ENCODE data around the gene FHOD1. TPM values are rescaled to one million over a fixed set of nuclear protein-coding genes. Genes with fewer than 3 reads are reported as not detected.

The FHOD1 gene
- total and polyA plus RNA-seq, 2 of the 13 experiments (the other 11 are each of a cell fraction or from before 2014, with no cell fraction given) = 20.0 to 20.8 TPM

GRCh38 chr16:67248401-67249177 is 1.3 kb upstream of the FHOD1 start, which contains the start of gene SLC9A5 (continued):
- TF ChIP-seq LCORL (IDR thresholded peaks at IDR 0.05) = no peak
- TF ChIP-seq LCORL (CRISPR knock-in tag; IDR thresholded peaks at IDR 0.05) = no peak
- TF ChIP-seq NFE2 (CRISPR knock-in tag; IDR thresholded peaks at IDR 0.05) = no peak
- no peak for TF ChIP-seq ZNF660 (CRISPR knock-in tag; IDR thresholded peaks at IDR 0.05; ENCODE audit: borderline replicate concordance, low read depth)
- TF ChIP-seq PLSCR1 (CRISPR knock-in tag; IDR thresholded peaks at IDR 0.05; ENCODE audit: borderline replicate concordance) = no peak
- no peak for TF ChIP-seq ZNF619 (CRISPR knock-in tag; IDR thresholded peaks at IDR 0.05)
- TF ChIP-seq RBM22 (optimal IDR thresholded peaks at IDR 0.05; ENCODE audit: low read length) = no peak
- no peak for TF ChIP-seq ZSCAN5A (CRISPR knock-in tag; IDR thresholded peaks at IDR 0.05; ENCODE audit: borderline replicate concordance)
- peak; percentile 87 for TF ChIP-seq MAX (IDR thresholded peaks at IDR 0.05)

GRCh38 chr16:67248073-67248400 is 756 bp upstream of the FHOD1 start:
- H3K27ac ChIP-seq (ENCODE audit: extremely low read length, insufficient read depth, low read length) = no peak overlapping the region
- in situ Hi-C loops (cut with HindIII; ENCODE audit: extremely low pct_ligation_motif_present, low pct_unique_long_range_greater_than_20kb) = no loop called here
- TF ChIP-seq MIER2 (CRISPR knock-in tag; IDR thresholded peaks at IDR 0.05) (no peak), ZHX2 (IDR thresholded peaks at IDR 0.05; ENCODE audit: low read depth) (no peak), ZHX2 (CRISPR knock-in tag; IDR thresholded peaks at IDR 0.05; ENCODE audit: borderline replicate concordance) (no peak), RXRA (CRISPR knock-in tag; IDR thresholded peaks at IDR 0.05) (0 out of 2 replicates have a peak, but pooled peaks have one; percentile 2), ZFX (CRISPR knock-in tag; IDR thresholded peaks at IDR 0.05; ENCODE audit: low read depth) (no peak), ZNF558 (CRISPR knock-in tag; IDR thresholded peaks at IDR 0.05; ENCODE audit: borderline replicate concordance) (0 out of 2 replicates have a peak, but pooled peaks have one; percentile 1)

More at GRCh38 chr16:67248073-67248400, 756 bp upstream of the FHOD1 start:
- BruUV-seq (replicated peaks) = no TSS peak
- ChIA-PET CTCF (ENCODE audit: low intra/inter-chr PET ratio, low total read pairs) (no interaction called here), POLR2A (interaction anchor here (0.5 to 6.1 kb wide), 19 partner anchors 10 to 233 kb away, joined by 3 to 71 read pairs (median 5); partner anchors contain the start of genes ATP6V0D1, HSD11B2, NOL3 and PLEKHG4)
- H3K4me2 ChIP-seq (ENCODE audit: low read depth, low read length) = peak overlapping the region; percentile 97
- peaks cover 53% of the 10 kb centered on the region for H3K4me1 ChIP-seq (ENCODE audit: insufficient read depth, low read length)
- 0 out of 2 replicates have a peak overlapping the region, but pooled peaks have one; percentile 18 for H3K9ac ChIP-seq (ENCODE audit: insufficient read depth, low read depth, low read length)
- no peaks in the 10 kb centered on the region for H3K79me2 ChIP-seq (ENCODE audit: insufficient read depth, low read length)
- DNase-seq (ENCODE audit: low spot score) (no peak), FAIRE-seq (no peak), ATAC-seq (no peak)
- H3K27me3 ChIP-seq (ENCODE audit: control insufficient read depth in 1 of 2, insufficient read depth in 2 of 2, low read length in 2 of 2) = peaks cover 0 to 22% of the 10 kb centered on the region in 2 experiments; a peak in 3 of 5 replicates
- H2AFZ ChIP-seq (ENCODE audit: low read length) = no peak overlapping the region
- H4K20me1 ChIP-seq (ENCODE audit: insufficient read depth, low read length) = no peaks in the 10 kb centered on the region
- intact Hi-C loops (cut with micrococcal nuclease; ENCODE audit: unreplicated experiment) = no loop called here
- H3K9me3 ChIP-seq (ENCODE audit: low read length) = no peaks in the 10 kb centered on the region
- H3K36me3 ChIP-seq (replicated peaks in 1 of 2; ENCODE audit: control insufficient read depth in 1 of 2, insufficient read depth in 2 of 2, low read length in 2 of 2) = peaks cover 0 to 2% of the 10 kb centered on the region in 2 experiments; a peak in 1 of 5 replicates
- WGBS (ENCODE audit: low lambda C conversion rate) = 3% methylated on average over 7 of the region's 7 CpGs
- H3K4me3 ChIP-seq (replicated peaks in 1 of 3; ENCODE audit: insufficient read depth in 1 of 3, low read depth in 2 of 3, low read length in 3 of 3) = peak overlapping the region; percentile 59 to 85 (median 63)
